H9 (cell line): ENCODE measurements around the gene KIAA1671. TPM values are rescaled to one million over a fixed set of nuclear protein-coding genes. Genes with fewer than 3 reads are reported as not detected.

Experiments
- DNase-seq: peaks from one replicate; pipeline ENCODE4 v3.0.0-alpha.2; 2017
- H2AFZ ChIP-seq: one replicate; pipeline ENCODE4 v1.6.1; 2013; ENCODE audit warnings: mild to moderate bottlenecking, low read length, control low read depth, moderate library complexity
- H2AK5ac ChIP-seq: 2 replicates; pipeline ENCODE4 v1.6.1; 2013; ENCODE audit warnings: low read length, control low read depth, mixed read lengths; ENCODE audit not compliant: insufficient read length
- H2BK120ac ChIP-seq: one replicate; pipeline ENCODE4 v1.6.1; 2013; ENCODE audit warnings: low read depth, mild to moderate bottlenecking, low read length, control low read depth, inconsistent platforms; ENCODE audit not compliant: poor library complexity, severe bottlenecking
- H2BK12ac ChIP-seq: 2 replicates; pipeline ENCODE4 v1.6.1; 2013; ENCODE audit warnings: low read length, control low read depth, mixed read lengths, low read depth; ENCODE audit not compliant: insufficient read length
- H2BK15ac ChIP-seq: 2 replicates; pipeline ENCODE4 v1.6.1; 2013; ENCODE audit warnings: low read depth, low read length, control low read depth
- H2BK20ac ChIP-seq: one replicate; pipeline ENCODE4 v1.6.1; 2013; ENCODE audit warnings: low read depth, mild to moderate bottlenecking, low read length, control low read depth, inconsistent platforms; ENCODE audit not compliant: poor library complexity, severe bottlenecking
- H2BK5ac ChIP-seq: 2 replicates; pipeline ENCODE4 v1.6.1; 2013; ENCODE audit warnings: low read length, control low read depth, mixed read lengths; ENCODE audit not compliant: insufficient read length
- H3K14ac ChIP-seq: 2 replicates; pipeline ENCODE4 v1.6.1; 2013; ENCODE audit warnings: low read length, control low read depth; ENCODE audit not compliant: insufficient read depth
- H3K18ac ChIP-seq: 2 replicates; pipeline ENCODE4 v1.6.1; 2013; ENCODE audit warnings: low read depth, mild to moderate bottlenecking, mixed read lengths, low read length, control low read depth; ENCODE audit not compliant: insufficient read length
- H3K23ac ChIP-seq: 2 replicates; pipeline ENCODE4 v1.6.1; 2013; ENCODE audit warnings: low read length, control low read depth, mixed read lengths, low read depth; ENCODE audit not compliant: insufficient read length
- H3K23me2 ChIP-seq: 2 replicates; pipeline ENCODE4 v1.6.1; 2013; ENCODE audit warnings: low read depth, mild to moderate bottlenecking, mixed read lengths, low read length, control low read depth; ENCODE audit not compliant: insufficient read length, poor library complexity, severe bottlenecking
- H3K27ac ChIP-seq: 2 replicates; pipeline ENCODE4 v1.5.1; 2013; ENCODE audit warnings: low read length, control low read depth, mixed read lengths, low read depth; ENCODE audit not compliant: insufficient read length
- H3K27me3 ChIP-seq: 2 replicates; pipeline ENCODE4 v1.6.1; 2013; ENCODE audit warnings: low read length, control low read depth, inconsistent platforms; ENCODE audit not compliant: insufficient read depth
- H3K4ac ChIP-seq: 2 replicates; pipeline ENCODE4 v1.6.1; 2013; ENCODE audit warnings: low read depth, mild to moderate bottlenecking, control low read depth, inconsistent platforms, low read length, moderate library complexity
- H3K4me1 ChIP-seq: 2 replicates; pipeline ENCODE4 v1.6.1; 2013; ENCODE audit warnings: low read length, control low read depth, inconsistent platforms; ENCODE audit not compliant: insufficient read depth
- H3K4me2 ChIP-seq: 2 replicates; pipeline ENCODE4 v1.6.1; 2013; ENCODE audit warnings: low read length, control low read depth, mixed read lengths; ENCODE audit not compliant: insufficient read length, insufficient read depth
- H3K56ac ChIP-seq: 2 replicates; pipeline ENCODE4 v1.6.1; 2013; ENCODE audit warnings: low read depth, mild to moderate bottlenecking, mixed read lengths, low read length, control low read depth; ENCODE audit not compliant: insufficient read length
- H3K79me1 ChIP-seq: 2 replicates; pipeline ENCODE4 v1.6.1; 2013; ENCODE audit warnings: low read depth, mild to moderate bottlenecking, moderate library complexity, low read length, control low read depth, inconsistent platforms; ENCODE audit not compliant: insufficient read depth, poor library complexity, severe bottlenecking
- H3K79me2 ChIP-seq: 2 replicates; pipeline ENCODE4 v1.6.1; 2013; ENCODE audit warnings: low read length, control low read depth, inconsistent platforms; ENCODE audit not compliant: insufficient read depth
- H3K9ac ChIP-seq: 2 replicates; pipeline ENCODE4 v1.6.1; 2013; ENCODE audit warnings: low read length, control low read depth, mixed read lengths; ENCODE audit not compliant: insufficient read length; ENCODE audit errors: extremely low read depth
- H3K9me3 ChIP-seq: one replicate; pipeline ENCODE4 v1.6.1; 2013; ENCODE audit warnings: low read depth, low read length, inconsistent platforms; ENCODE audit not compliant: control insufficient read depth
- H3T11ph ChIP-seq: one replicate; pipeline ENCODE4 v1.6.1; 2013; ENCODE audit warnings: mild to moderate bottlenecking, low read length, control low read depth, inconsistent platforms
- H4K20me1 ChIP-seq: one replicate; pipeline ENCODE4 v1.6.1; 2013; ENCODE audit not compliant: control insufficient read depth, insufficient read length, insufficient read depth
- H4K5ac ChIP-seq: 2 replicates; pipeline ENCODE4 v1.6.1; 2013; ENCODE audit warnings: low read depth, mild to moderate bottlenecking, mixed read lengths, low read length, control low read depth; ENCODE audit not compliant: insufficient read length
- H4K8ac ChIP-seq: replicated peaks from 2 replicates; pipeline ENCODE4 v1.6.1; 2013; ENCODE audit warnings: low read length, control low read depth, mixed read lengths, low read depth; ENCODE audit not compliant: insufficient read length
- H4K91ac ChIP-seq: 2 replicates; pipeline ENCODE4 v1.6.1; 2013; ENCODE audit warnings: low read depth, mild to moderate bottlenecking, moderate library complexity, mixed read lengths, low read length, control low read depth; ENCODE audit not compliant: insufficient read length
- H3K27ac Mint-ChIP-seq, 3 experiments: 2 replicates in 2 of 3; 3 replicates in 1 of 3; pipeline ENCODE4 v1.8.0; 2020 to 2021; ENCODE audit warnings: mixed read lengths in 3 of 3, mild to moderate bottlenecking in 1 of 3, moderate library complexity in 1 of 3
- H3K27me3 Mint-ChIP-seq: 2 replicates; pipeline ENCODE4 v1.8.0; 2021; ENCODE audit warnings: low read depth, mild to moderate bottlenecking, moderate library complexity, mixed read lengths
- H3K36me3 Mint-ChIP-seq, 3 experiments: 2 replicates in 2 of 3; 3 replicates in 1 of 3; pipeline ENCODE4 v1.8.0; 2020 to 2021; ENCODE audit warnings: low read depth in 3 of 3, mixed read lengths in 3 of 3; ENCODE audit not compliant: insufficient read depth in 1 of 3
- H3K4me1 Mint-ChIP-seq, 2 experiments: 2 replicates each; pipeline ENCODE4 v1.8.0; 2020; ENCODE audit warnings: mixed read lengths in 2 of 2
- H3K4me3 Mint-ChIP-seq, 2 experiments: 2 replicates in 1 of 2; 3 replicates in 1 of 2; pipeline ENCODE4 v1.8.0; 2020 to 2021; ENCODE audit warnings: mild to moderate bottlenecking in 2 of 2, mixed read lengths in 2 of 2, moderate library complexity in 1 of 2
- H3K9me3 Mint-ChIP-seq, 2 experiments: 2 replicates in 1 of 2; 3 replicates in 1 of 2; pipeline ENCODE4 v1.8.0; 2020; ENCODE audit warnings: mild to moderate bottlenecking in 2 of 2, mixed read lengths in 2 of 2, moderate library complexity in 1 of 2
- CTCF ChIP-seq: fragments of 200-600 bp; sonication (generic); conservative IDR thresholded peaks from 3 replicates; pipeline ENCODE4 v1.8.0; 2021; ENCODE audit warnings: antibody characterized with exemption, mild to moderate bottlenecking
- WGBS: extraction: QIAGEN DNeasy Blood & Tissue Kit; methylation state at CpG from one replicate; pipeline ENCODE4 v1.1.7; 2013; ENCODE audit warnings: missing lambda C conversion rate, low lambda C conversion rate, mixed read lengths; ENCODE audit not compliant: insufficient read length; ENCODE audit errors: extremely low coverage; 5-methylcytosine and 5-hydroxymethylcytosine counted together
- total RNA-seq: library from RNA; stranded (reverse); gene quantifications from 2 replicates; pipeline ENCODE4 v1.2.1, GENCODE V29; 2021

KIAA1671 gene
- total RNA-seq, 1 experiment from 2014 or later: 22.6 TPM

- Histone ChIP-seq H3K18ac (no peak overlapping the region), H3K4me1 (no peaks in the 10 kb centered on the region; the same call in 1 of the 2 replicates), H3K79me2 (no peaks in the 10 kb centered on the region), H2BK12ac (no peak overlapping the region), H3K14ac (no peak overlapping the region), H4K91ac (no peak overlapping the region), H3K23me2 (peaks cover 11% of the 10 kb centered on the region), H2BK120ac (no peak overlapping the region), H4K8ac (no peak overlapping the region), H2BK15ac (no peak overlapping the region), H2BK20ac (no peak overlapping the region), H2BK5ac (no peak overlapping the region), H3K9me3 (no peaks in the 10 kb centered on the region), H2AFZ (no peak overlapping the region), H4K20me1 (peaks cover 2% of the 10 kb centered on the region), H3K27me3 (no peaks in the 10 kb centered on the region), H3K79me1 (no peaks in the 10 kb centered on the region), H2AK5ac (no peak overlapping the region), H3T11ph (no peak overlapping the region), H3K56ac (no peak overlapping the region), H3K4me2 (peak overlapping the region; percentile 93), H3K23ac (no peak overlapping the region), H4K5ac (no peak overlapping the region), H3K4ac (no peak overlapping the region), H3K27ac (no peak overlapping the region), H3K9ac (no peak overlapping the region)
- peak overlapping the region; percentile 67 to 84; a peak in 2 of 5 replicates for H3K4me3 Mint-ChIP-seq
- H3K9me3 Mint-ChIP-seq: no peaks in the 10 kb centered on the region; a peak in 1 of 5 replicates
- DNase-seq: no peak
- H3K4me1 Mint-ChIP-seq: peaks cover 27 to 28% of the 10 kb centered on the region in 2 experiments
- TF ChIP-seq CTCF: no peak
- 0 out of 7 replicates have a peak, but pooled peaks cover 0 to 2% (median 0%) of the 10 kb centered on the region in 3 experiments for H3K36me3 Mint-ChIP-seq
- H3K27ac Mint-ChIP-seq: peak overlapping the region in 2 of 3 experiments; percentile 18 to 96; a peak in 3 of 7 replicates
- H3K27me3 Mint-ChIP-seq: no peaks in the 10 kb centered on the region; the same call in 1 of the 2 replicates
- WGBS: no CpG with 5 or more reads among the region's 6 CpGs
Measured at GRCh38 chr22:25109878-25110595, 157.5 kb downstream of the KIAA1671 start.
